B cell (primary cell): ENCODE results near the gene RC3H1.

Experiments used
- EZH2 ChIP-seq: IDR thresholded peaks from 2 replicates; pipeline ENCODE4 v1.6.1; 2012; ENCODE audit warnings: borderline replicate concordance, low read depth, mild to moderate bottlenecking, moderate library complexity, low read length; ENCODE audit not compliant: insufficient read depth, poor library complexity, severe bottlenecking
- TF ChIP-seq, protein P1 (sequence below): fragments of 200-600 bp; IDR thresholded peaks from one replicate; pipeline ENCODE4 v1.8.0; 2022; ENCODE audit warnings: antibody characterized with exemption, mild to moderate bottlenecking

DNA sequence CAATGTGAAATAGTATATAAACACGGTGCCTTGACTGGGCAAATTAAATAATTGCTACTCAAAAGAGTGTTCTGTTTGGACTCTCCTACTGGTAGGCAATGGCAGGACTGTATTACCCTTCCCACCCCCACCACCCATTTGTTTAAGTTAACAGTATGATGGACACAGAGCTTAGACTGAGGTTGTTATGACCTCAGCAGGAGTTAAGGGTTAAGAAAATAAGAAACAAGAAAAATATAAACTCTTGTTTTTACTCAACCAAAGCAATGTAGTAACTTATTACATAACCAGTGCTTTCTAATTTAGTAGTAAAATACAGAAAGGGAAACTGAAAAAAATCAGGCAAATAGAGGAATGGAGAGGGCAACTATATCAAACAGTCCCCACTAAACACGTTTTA lies 85.1 kb downstream of the RC3H1 start:
- TF ChIP-seq, protein P1, sequence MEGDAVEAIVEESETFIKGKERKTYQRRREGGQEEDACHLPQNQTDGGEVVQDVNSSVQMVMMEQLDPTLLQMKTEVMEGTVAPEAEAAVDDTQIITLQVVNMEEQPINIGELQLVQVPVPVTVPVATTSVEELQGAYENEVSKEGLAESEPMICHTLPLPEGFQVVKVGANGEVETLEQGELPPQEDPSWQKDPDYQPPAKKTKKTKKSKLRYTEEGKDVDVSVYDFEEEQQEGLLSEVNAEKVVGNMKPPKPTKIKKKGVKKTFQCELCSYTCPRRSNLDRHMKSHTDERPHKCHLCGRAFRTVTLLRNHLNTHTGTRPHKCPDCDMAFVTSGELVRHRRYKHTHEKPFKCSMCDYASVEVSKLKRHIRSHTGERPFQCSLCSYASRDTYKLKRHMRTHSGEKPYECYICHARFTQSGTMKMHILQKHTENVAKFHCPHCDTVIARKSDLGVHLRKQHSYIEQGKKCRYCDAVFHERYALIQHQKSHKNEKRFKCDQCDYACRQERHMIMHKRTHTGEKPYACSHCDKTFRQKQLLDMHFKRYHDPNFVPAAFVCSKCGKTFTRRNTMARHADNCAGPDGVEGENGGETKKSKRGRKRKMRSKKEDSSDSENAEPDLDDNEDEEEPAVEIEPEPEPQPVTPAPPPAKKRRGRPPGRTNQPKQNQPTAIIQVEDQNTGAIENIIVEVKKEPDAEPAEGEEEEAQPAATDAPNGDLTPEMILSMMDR: no peak
- TF ChIP-seq EZH2: no peak
